ENCODE data around the gene MARS2. TPM values are rescaled to one million over a fixed set of nuclear protein-coding genes. Genes with fewer than 3 reads are reported as not detected.
"Not testable (repeated sequence)": the region's sequence is repeated elsewhere in the genome, so short reads cannot be mapped to it uniquely, and the experiment has no call there.

The MARS2 gene
- total RNA-seq, 2 donors from 2014 or later, result 10.4 to 13.4 TPM

DNA sequence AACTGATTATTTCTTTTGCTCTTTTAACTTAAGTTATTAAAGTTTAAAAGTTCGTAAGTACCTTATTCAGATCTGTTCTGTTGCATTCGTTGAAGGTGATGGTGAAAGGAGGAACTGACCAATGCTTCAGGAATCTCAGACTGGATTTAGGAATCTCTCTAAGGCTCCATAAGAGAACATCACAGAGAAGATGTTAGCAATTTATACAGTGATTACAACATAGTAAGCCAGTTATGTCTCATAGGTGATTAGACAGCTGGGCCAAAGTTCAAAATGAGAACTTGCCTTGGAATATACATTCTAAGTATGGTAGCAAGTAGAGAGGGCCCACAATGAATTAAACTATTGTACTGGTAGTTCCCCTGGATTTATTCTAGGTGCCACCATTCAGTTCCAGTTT, 3.2 kb downstream of the MARS2 start:
- peaks cover 3% of the 10 kb centered on the region for H3K4me1 ChIP-seq (ENCODE audit: control insufficient read depth, insufficient read depth, low read length)
- WGBS, 2 experiments (ENCODE audit: insufficient coverage in 1 of 2, insufficient read length in 1 of 2), result 37 to 57% methylated on average over 2 of the region's 2 CpGs
- no peaks in the 10 kb centered on the region for H3K27me3 Mint-ChIP-seq (ENCODE audit: insufficient read depth)
- no peak overlapping the region for H3K9ac ChIP-seq (ENCODE audit: extremely low read depth, low read length, poor library complexity, severe bottlenecking)
- H3K27me3 ChIP-seq (ENCODE audit: control insufficient read depth, insufficient read depth, low read length, poor library complexity, severe bottlenecking), result no peaks in the 10 kb centered on the region
- no peaks in the 10 kb centered on the region for H3K36me3 Mint-ChIP-seq (ENCODE audit: low read depth)
- no peak for DNase-seq
- H3K4me3 ChIP-seq (ENCODE audit: low read length), result peak overlapping the region; percentile 96
- no peak overlapping the region for H3K27ac ChIP-seq (ENCODE audit: low read depth, low read length)
- peaks cover 10% of the 10 kb centered on the region for H3K36me3 ChIP-seq (ENCODE audit: control insufficient read depth, insufficient read depth, low read length)
- no peaks in the 10 kb centered on the region for H3K9me3 ChIP-seq (ENCODE audit: control insufficient read depth, low read length)
- no peaks in the 10 kb centered on the region for H3K9me3 Mint-ChIP-seq
- TF ChIP-seq, protein P1, sequence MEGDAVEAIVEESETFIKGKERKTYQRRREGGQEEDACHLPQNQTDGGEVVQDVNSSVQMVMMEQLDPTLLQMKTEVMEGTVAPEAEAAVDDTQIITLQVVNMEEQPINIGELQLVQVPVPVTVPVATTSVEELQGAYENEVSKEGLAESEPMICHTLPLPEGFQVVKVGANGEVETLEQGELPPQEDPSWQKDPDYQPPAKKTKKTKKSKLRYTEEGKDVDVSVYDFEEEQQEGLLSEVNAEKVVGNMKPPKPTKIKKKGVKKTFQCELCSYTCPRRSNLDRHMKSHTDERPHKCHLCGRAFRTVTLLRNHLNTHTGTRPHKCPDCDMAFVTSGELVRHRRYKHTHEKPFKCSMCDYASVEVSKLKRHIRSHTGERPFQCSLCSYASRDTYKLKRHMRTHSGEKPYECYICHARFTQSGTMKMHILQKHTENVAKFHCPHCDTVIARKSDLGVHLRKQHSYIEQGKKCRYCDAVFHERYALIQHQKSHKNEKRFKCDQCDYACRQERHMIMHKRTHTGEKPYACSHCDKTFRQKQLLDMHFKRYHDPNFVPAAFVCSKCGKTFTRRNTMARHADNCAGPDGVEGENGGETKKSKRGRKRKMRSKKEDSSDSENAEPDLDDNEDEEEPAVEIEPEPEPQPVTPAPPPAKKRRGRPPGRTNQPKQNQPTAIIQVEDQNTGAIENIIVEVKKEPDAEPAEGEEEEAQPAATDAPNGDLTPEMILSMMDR (conservative IDR thresholded peaks at IDR 0.05), result no peak
- H3K27ac Mint-ChIP-seq, result no peak overlapping the region
- peak overlapping the region; percentile 88 for H3K4me3 Mint-ChIP-seq
- H3K4me1 Mint-ChIP-seq, result peaks cover 43% of the 10 kb centered on the region

GRCh38 chr2:197709140-197709539, 4.0 kb downstream of the MARS2 start:
- H3K9me3 ChIP-seq (ENCODE audit: control insufficient read depth, low read length); H3K9me3 Mint-ChIP-seq; H3K4me1 ChIP-seq (ENCODE audit: control insufficient read depth, insufficient read depth, low read length); H3K36me3 Mint-ChIP-seq (ENCODE audit: low read depth); H3K27ac ChIP-seq (ENCODE audit: low read depth, low read length); H3K27me3 Mint-ChIP-seq (ENCODE audit: insufficient read depth); H3K27me3 ChIP-seq (ENCODE audit: control insufficient read depth, insufficient read depth, low read length, poor library complexity, severe bottlenecking); DNase-seq; H3K9ac ChIP-seq (ENCODE audit: extremely low read depth, low read length, poor library complexity, severe bottlenecking): not testable (repeated sequence)
- Histone ChIP-seq H3K4me3 (ENCODE audit: low read length) (peak overlapping the region; percentile 96), H3K36me3 (ENCODE audit: control insufficient read depth, insufficient read depth, low read length) (peaks cover 10% of the 10 kb centered on the region)
- Mint-ChIP-seq H3K4me1 (peaks cover 47% of the 10 kb centered on the region), H3K27ac (peak overlapping the region; percentile 22), H3K4me3 (peak overlapping the region; percentile 88)
- WGBS, 2 experiments (ENCODE audit: insufficient coverage in 1 of 2, insufficient read length in 1 of 2), result 75 to 94% methylated on average over 5 to 6 of the region's 7 CpGs

GRCh38 chr2:197710424-197711042, 5.4 kb downstream of the MARS2 start:
- H3K9me3 Mint-ChIP-seq, result no peaks in the 10 kb centered on the region
- H3K27ac Mint-ChIP-seq, result no peak overlapping the region
- Histone ChIP-seq H3K9me3 (ENCODE audit: control insufficient read depth, low read length) (no peaks in the 10 kb centered on the region), H3K4me3 (ENCODE audit: low read length) (peak overlapping the region; percentile 4), H3K36me3 (ENCODE audit: control insufficient read depth, insufficient read depth, low read length) (peaks cover 10% of the 10 kb centered on the region), H3K4me1 (ENCODE audit: control insufficient read depth, insufficient read depth, low read length) (peaks cover 3% of the 10 kb centered on the region), H3K27ac (ENCODE audit: low read depth, low read length) (no peak overlapping the region), H3K27me3 (ENCODE audit: control insufficient read depth, insufficient read depth, low read length, poor library complexity, severe bottlenecking) (no peaks in the 10 kb centered on the region), H3K9ac (ENCODE audit: extremely low read depth, low read length, poor library complexity, severe bottlenecking) (no peak overlapping the region)
- no peaks in the 10 kb centered on the region for H3K27me3 Mint-ChIP-seq (ENCODE audit: insufficient read depth)
- H3K4me1 Mint-ChIP-seq, result peaks cover 48% of the 10 kb centered on the region
- TF ChIP-seq, protein P1 (conservative IDR thresholded peaks at IDR 0.05), result no peak
- H3K36me3 Mint-ChIP-seq (ENCODE audit: low read depth), result peaks cover 7% of the 10 kb centered on the region
- no peak for DNase-seq
- no peak overlapping the region for H3K4me3 Mint-ChIP-seq

- no peak overlapping the region for H3K27ac Mint-ChIP-seq
- H3K27me3 ChIP-seq (ENCODE audit: control insufficient read depth, insufficient read depth, low read length, poor library complexity, severe bottlenecking), result no peaks in the 10 kb centered on the region
- H3K27me3 Mint-ChIP-seq (ENCODE audit: insufficient read depth), result no peaks in the 10 kb centered on the region
- H3K4me3 Mint-ChIP-seq, result no peak overlapping the region
- H3K9me3 ChIP-seq (ENCODE audit: control insufficient read depth, low read length), result no peaks in the 10 kb centered on the region
- peaks cover 43% of the 10 kb centered on the region for H3K4me1 Mint-ChIP-seq
- DNase-seq, result no peak
- H3K4me3 ChIP-seq (ENCODE audit: low read length), result no peak overlapping the region
- peaks cover 7% of the 10 kb centered on the region for H3K36me3 Mint-ChIP-seq (ENCODE audit: low read depth)
- H3K36me3 ChIP-seq (ENCODE audit: control insufficient read depth, insufficient read depth, low read length), result peaks cover 16% of the 10 kb centered on the region
- no peak overlapping the region for H3K9ac ChIP-seq (ENCODE audit: extremely low read depth, low read length, poor library complexity, severe bottlenecking)
- H3K9me3 Mint-ChIP-seq, result no peaks in the 10 kb centered on the region
- peaks cover 3% of the 10 kb centered on the region for H3K4me1 ChIP-seq (ENCODE audit: control insufficient read depth, insufficient read depth, low read length)
- TF ChIP-seq, protein P1 (conservative IDR thresholded peaks at IDR 0.05), result no peak
- H3K27ac ChIP-seq (ENCODE audit: low read depth, low read length), result no peak overlapping the region
These were observed 6.4 kb downstream of the MARS2 start for GRCh38 chr2:197711578-197711977.

Measured in endodermal cell (in vitro differentiated cells).